ENCODE data around the gene FPR1.

GRCh38 chr19:51703575-51704515 is 47.8 kb downstream of the FPR1 start:
- TF ChIP-seq TCF12 (IDR thresholded peaks at IDR 0.05; ENCODE audit: low read depth, low read length) (no peak), EGR1 (IDR thresholded peaks at IDR 0.05; ENCODE audit: borderline replicate concordance, low read depth, low read length) (peak; percentile 81; the same call in 1 of the 2 replicates), CTCF (IDR thresholded peaks at IDR 0.05; ENCODE audit: control extremely low read depth in 1 of 3, insufficient read depth in 1 of 3, low read depth in 1 of 3, low read length in 3 of 3) (peak; percentile 12 to 37 (median 34); a peak in 3 of 4 replicates), ATF2 (IDR thresholded peaks at IDR 0.05; ENCODE audit: low read length) (no peak), TAF1 (IDR thresholded peaks at IDR 0.05; ENCODE audit: low read depth, low read length) (peak; percentile 50; the same call in 1 of the 2 replicates), EZH2 (IDR thresholded peaks at IDR 0.05; ENCODE audit: low read depth, low read length, severe bottlenecking) (no peak), USF2 (IDR thresholded peaks at IDR 0.05; ENCODE audit: low read length) (no peak), YY1 (IDR thresholded peaks at IDR 0.05; ENCODE audit: low read depth, low read length) (no peak), SRF (IDR thresholded peaks at IDR 0.05; ENCODE audit: low read depth, low read length) (peak; percentile 14; the same call in 1 of the 2 replicates)
